NCI-H1694 treated with DMSO at 0.1 percent for 48 hours (cell line): ENCODE results near the gene NPLOC4.

Experiments
- DNase-seq: peaks from one replicate; lab custom pipeline; 2025; lab: John Stamatoyannopoulos, UW

Gene NPLOC4

DNA sequence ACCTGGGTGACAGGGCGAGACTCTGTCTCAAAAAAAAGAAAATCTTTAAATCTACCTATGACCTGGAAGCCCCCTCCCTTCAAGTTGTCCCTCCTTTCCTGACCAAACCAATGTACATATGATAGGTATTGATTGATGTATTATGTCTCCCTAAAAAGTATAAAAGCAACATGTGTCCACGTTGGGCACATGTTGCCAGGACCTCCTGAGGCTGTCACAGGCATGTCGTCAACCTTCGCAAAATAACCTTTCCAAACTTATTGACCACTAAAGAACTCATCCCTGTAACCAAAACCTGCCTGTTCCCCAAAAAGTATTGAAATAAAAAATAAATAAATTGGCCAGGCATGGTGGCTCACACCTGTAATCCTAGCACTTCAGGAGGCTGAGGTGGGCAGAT lies 25.1 kb upstream of the NPLOC4 start:
- no peak for DNase-seq

GRCh38 chr17:81660441-81660840 lies 23.5 kb upstream of the NPLOC4 start:
- DNase-seq: no peak

GRCh38 chr17:81659038-81659437 lies 22.1 kb upstream of the NPLOC4 start:
- no peak for DNase-seq

GRCh38 chr17:81656835-81657234 lies 19.9 kb upstream of the NPLOC4 start:
- no peak for DNase-seq

DNA sequence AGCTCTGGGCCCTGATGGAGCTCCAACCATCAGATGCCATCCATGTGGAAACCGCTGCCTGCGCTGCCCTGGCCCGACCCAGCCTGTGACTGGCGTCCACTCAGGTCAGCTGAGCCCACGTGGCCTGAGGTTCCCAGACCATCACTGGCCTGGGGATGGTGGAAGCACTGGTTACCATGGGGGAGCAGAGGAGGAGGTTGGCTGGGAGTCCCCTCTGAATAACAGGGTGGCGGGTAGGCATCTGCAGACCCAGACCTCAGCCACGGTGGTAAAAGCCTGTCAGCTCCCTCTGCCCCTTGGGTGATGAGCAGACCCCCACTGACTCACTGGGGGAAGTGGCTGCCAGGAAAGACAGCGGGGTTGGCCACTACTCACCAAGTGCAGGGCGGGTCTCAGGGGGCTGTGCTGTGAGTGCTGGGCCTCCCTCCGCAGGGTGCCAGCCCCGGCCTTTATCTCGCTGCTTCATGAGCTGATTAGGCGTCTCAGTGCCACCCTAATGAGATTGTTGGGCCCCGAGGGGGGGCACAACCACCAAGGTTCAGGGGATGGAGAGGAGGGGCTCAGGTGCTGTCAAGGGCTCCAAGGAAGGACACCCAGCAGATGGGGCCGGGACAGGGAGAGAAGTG lies 19.3 kb upstream of the NPLOC4 start, which contains the start of gene PDE6G:
TSS of gene PDE6G (minus strand) at position 425 of the 626 bp plus-strand sequence. CDS start 3,237 bp downstream, outside the sequence.
- no peak for DNase-seq

- DNase-seq: no peak
Measured at GRCh38 chr17:81655378-81656117, 18.6 kb upstream of the NPLOC4 start.

- no peak for DNase-seq
Measured at GRCh38 chr17:81652906-81653771, 16.2 kb upstream of the NPLOC4 start.

DNA sequence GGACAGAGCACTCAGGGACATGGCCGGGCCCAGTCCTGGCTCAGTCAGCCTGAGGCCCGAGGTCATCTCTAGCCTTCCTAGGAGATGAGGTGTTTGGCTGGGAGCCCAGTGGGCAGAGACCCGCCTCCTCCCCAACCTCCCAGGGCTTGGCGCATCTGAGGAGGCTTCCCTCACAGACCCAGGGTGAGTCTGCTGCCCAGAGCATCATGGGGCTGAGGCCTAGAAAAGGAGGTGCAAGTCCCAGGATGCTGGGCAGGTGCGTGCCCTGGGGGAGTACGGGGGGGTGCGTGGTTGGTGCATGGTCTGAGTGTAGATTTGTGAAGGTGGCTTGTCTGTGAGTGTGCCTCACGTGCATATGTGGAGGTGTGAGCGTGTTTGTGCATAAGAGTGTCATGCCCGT lies 14.8 kb upstream of the NPLOC4 start:
- DNase-seq: no peak

GRCh38 chr17:81650951-81651350 lies 14.0 kb upstream of the NPLOC4 start:
- no peak for DNase-seq

DNA sequence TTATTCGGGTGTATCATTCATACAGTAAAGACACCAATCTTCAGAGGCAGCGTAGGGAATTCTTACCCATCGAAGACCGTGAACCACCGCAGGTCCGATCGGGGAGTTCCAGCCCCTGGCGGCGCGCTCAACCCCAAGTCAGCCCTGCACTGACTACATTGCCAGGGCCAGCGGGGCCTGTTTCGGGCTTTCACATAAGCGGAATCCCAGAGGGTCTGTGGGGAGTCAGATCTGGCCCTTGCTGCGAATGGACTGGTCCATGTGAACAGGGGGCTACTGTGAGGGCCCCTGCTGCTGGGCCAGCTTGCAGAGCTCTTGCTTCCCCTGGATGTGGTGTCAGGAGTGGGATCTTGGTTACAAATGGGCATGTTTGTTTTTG lies 11.8 kb upstream of the NPLOC4 start:
- no peak for DNase-seq

GRCh38 chr17:81648013-81648706 lies 11.2 kb upstream of the NPLOC4 start:
- DNase-seq: no peak

- DNase-seq: no peak
Measured at GRCh38 chr17:81647640-81648012, 10.7 kb upstream of the NPLOC4 start.

- no peak for DNase-seq
Measured at GRCh38 chr17:81646869-81647600, 10.1 kb upstream of the NPLOC4 start.

- no peak for DNase-seq
Measured at GRCh38 chr17:81644976-81645952, 8.4 kb upstream of the NPLOC4 start.

GRCh38 chr17:81644496-81644895 lies 7.6 kb upstream of the NPLOC4 start:
- DNase-seq: no peak

DNA sequence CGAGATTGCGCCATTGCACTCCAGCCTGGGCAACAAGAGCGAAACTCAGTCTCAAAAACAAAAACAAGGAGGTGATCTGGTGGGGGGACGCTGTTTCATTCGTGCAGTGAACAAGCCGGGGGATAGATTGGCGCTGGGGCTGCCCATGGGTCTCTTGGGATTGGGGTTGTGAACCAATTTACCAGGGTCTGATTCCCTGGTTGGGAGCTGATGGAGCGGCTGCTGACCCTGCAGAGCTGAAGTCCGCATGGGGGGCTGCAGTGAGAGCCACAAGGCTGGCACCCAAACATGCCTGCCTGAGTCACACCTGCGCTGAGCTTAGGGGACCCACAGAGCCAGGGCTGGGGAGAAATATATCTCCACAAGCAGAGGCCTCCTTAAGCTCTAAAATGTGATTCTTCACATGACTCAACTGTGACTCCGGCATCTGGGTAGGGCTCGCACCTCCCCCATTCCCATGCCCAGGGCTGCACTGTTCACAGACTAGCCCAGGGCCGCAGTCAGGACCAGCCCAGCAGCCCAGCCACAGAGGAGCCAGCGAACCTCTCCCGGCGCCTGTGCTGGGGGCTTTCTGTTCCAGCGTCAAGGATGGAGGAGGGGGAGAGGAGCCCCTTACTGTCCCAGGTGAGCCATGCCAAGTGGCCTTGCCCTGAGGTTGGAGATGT lies 5.0 kb upstream of the NPLOC4 start:
- no peak for DNase-seq

GRCh38 chr17:81640011-81640410 lies 3.1 kb upstream of the NPLOC4 start:
- DNase-seq: no peak

GRCh38 chr17:81638683-81639082 lies 1.8 kb upstream of the NPLOC4 start:
- DNase-seq: no peak

GRCh38 chr17:81635973-81636504 lies 873 bp downstream of the NPLOC4 start:
- DNase-seq: peak; percentile 10
